HUES6 (cell line): ENCODE results near the gene ILK.

Experiments
- H3K27ac ChIP-seq: 2 replicates; pipeline ENCODE4 v1.7.0; 2013; ENCODE audit warnings: low read depth, mild to moderate bottlenecking, low read length, inconsistent platforms
- H3K27me3 ChIP-seq: 2 replicates; pipeline ENCODE4 v1.6.1; 2013; ENCODE audit warnings: low read length; ENCODE audit not compliant: control insufficient read depth, insufficient read depth
- H3K36me3 ChIP-seq: 2 replicates; pipeline ENCODE4 v1.6.1; 2013; ENCODE audit warnings: low read length; ENCODE audit not compliant: control insufficient read depth, insufficient read depth
- H3K4me1 ChIP-seq: 2 replicates; pipeline ENCODE4 v1.6.1; 2013; ENCODE audit warnings: low read length; ENCODE audit not compliant: control insufficient read depth, insufficient read depth
- H3K4me3 ChIP-seq: 2 replicates; pipeline ENCODE4 v1.5.1; 2013; ENCODE audit warnings: low read depth, low read length
- H3K9ac ChIP-seq: one replicate; pipeline ENCODE4 v1.6.1; 2013; ENCODE audit warnings: mild to moderate bottlenecking, low read length
- H3K9me3 ChIP-seq: 2 replicates; pipeline ENCODE4 v1.6.1; 2013; ENCODE audit warnings: low read depth, low read length; ENCODE audit not compliant: control insufficient read depth, insufficient read depth

The ILK gene

GRCh38 chr11:6603287-6604080 is at the start of gene ILK, which contains the start of gene RRP8:
Gene ILK (plus strand): TSS chr11:6603774. CDS start chr11:6604272, 498 bp downstream.
Gene RRP8 (minus strand): TSS chr11:6603616. CDS start chr11:6603502, 114 bp downstream.
- Histone ChIP-seq H3K27ac (peak within 1 kb of the TSS; percentile 65; the same call in 1 of the 2 replicates), H3K4me3 (peak within 1 kb of the TSS; percentile 86), H3K4me1 (peaks cover 27% of the 10 kb centered on the region), H3K9me3 (no peaks in the 10 kb centered on the region), H3K36me3 (peaks cover 44% of the 10 kb centered on the region), H3K27me3 (no peaks in the 10 kb centered on the region), H3K9ac (peak within 1 kb of the TSS; percentile 96)

GRCh38 chr11:6554828-6555706 is 48.5 kb upstream of the ILK start:
- Histone ChIP-seq H3K4me1 (no peaks in the 10 kb centered on the region), H3K27ac (no peak overlapping the region), H3K9me3 (no peaks in the 10 kb centered on the region), H3K4me3 (no peak overlapping the region), H3K27me3 (no peaks in the 10 kb centered on the region), H3K9ac (no peak overlapping the region), H3K36me3 (no peaks in the 10 kb centered on the region)

- Histone ChIP-seq H3K36me3 (no peaks in the 10 kb centered on the region), H3K27ac (no peak overlapping the region), H3K9ac (no peak overlapping the region)
These were observed 47.2 kb upstream of the ILK start for GRCh38 chr11:6556139-6556949.

GRCh38 chr11:6557063-6557462 is 46.5 kb upstream of the ILK start:
- H3K4me1 ChIP-seq: no peaks in the 10 kb centered on the region
- H3K27ac ChIP-seq: no peak overlapping the region
- no peak overlapping the region for H3K4me3 ChIP-seq
- H3K9ac ChIP-seq: no peak overlapping the region
- no peaks in the 10 kb centered on the region for H3K27me3 ChIP-seq
- H3K36me3 ChIP-seq: no peaks in the 10 kb centered on the region; the same call in 1 of the 2 replicates
- H3K9me3 ChIP-seq: no peaks in the 10 kb centered on the region

More at GRCh38 chr11:6556139-6556949, 47.2 kb upstream of the ILK start:
- Histone ChIP-seq H3K4me3 (no peak overlapping the region), H3K4me1 (no peaks in the 10 kb centered on the region), H3K27me3 (no peaks in the 10 kb centered on the region), H3K9me3 (no peaks in the 10 kb centered on the region)

- Histone ChIP-seq H3K27me3 (no peaks in the 10 kb centered on the region), H3K27ac (no peak overlapping the region), H3K4me1 (peaks cover 5% of the 10 kb centered on the region), H3K9ac (no peak overlapping the region), H3K9me3 (no peaks in the 10 kb centered on the region), H3K4me3 (no peak overlapping the region), H3K36me3 (no peaks in the 10 kb centered on the region; the same call in 1 of the 2 replicates)
These were observed 45.6 kb upstream of the ILK start for GRCh38 chr11:6557761-6558674.

- Histone ChIP-seq H3K4me3 (no peak overlapping the region), H3K36me3 (no peaks in the 10 kb centered on the region; the same call in 1 of the 2 replicates), H3K4me1 (peaks cover 13% of the 10 kb centered on the region), H3K27ac (no peak overlapping the region), H3K27me3 (no peaks in the 10 kb centered on the region), H3K9ac (no peak overlapping the region), H3K9me3 (no peaks in the 10 kb centered on the region)
These were observed 44.2 kb upstream of the ILK start for GRCh38 chr11:6559369-6559768.

- no peaks in the 10 kb centered on the region; the same call in 1 of the 2 replicates for H3K36me3 ChIP-seq
These were observed 42.3 kb upstream of the ILK start for GRCh38 chr11:6561288-6561687.

GRCh38 chr11:6563121-6563619 is 40.4 kb upstream of the ILK start:
- Histone ChIP-seq H3K4me3 (no peak overlapping the region), H3K36me3 (no peaks in the 10 kb centered on the region; the same call in 1 of the 2 replicates), H3K4me1 (peaks cover 27% of the 10 kb centered on the region), H3K27ac (no peak overlapping the region), H3K9me3 (no peaks in the 10 kb centered on the region), H3K27me3 (no peaks in the 10 kb centered on the region), H3K9ac (no peak overlapping the region)

More at GRCh38 chr11:6561288-6561687, 42.3 kb upstream of the ILK start:
- Histone ChIP-seq H3K9ac (no peak overlapping the region), H3K27me3 (no peaks in the 10 kb centered on the region), H3K27ac (no peak overlapping the region), H3K4me1 (peaks cover 25% of the 10 kb centered on the region), H3K4me3 (no peak overlapping the region), H3K9me3 (no peaks in the 10 kb centered on the region)

GRCh38 chr11:6563667-6564066 is 39.9 kb upstream of the ILK start:
- no peak overlapping the region for H3K4me3 ChIP-seq
- peaks cover 30% of the 10 kb centered on the region for H3K4me1 ChIP-seq
- no peaks in the 10 kb centered on the region for H3K27me3 ChIP-seq
- H3K27ac ChIP-seq: no peak overlapping the region
- no peaks in the 10 kb centered on the region; the same call in 1 of the 2 replicates for H3K36me3 ChIP-seq
- H3K9me3 ChIP-seq: no peaks in the 10 kb centered on the region
- H3K9ac ChIP-seq: no peak overlapping the region
